GM20000 (cell line): Measurements from ENCODE around the gene CYP19A1.
"Not testable (repeated sequence)": the region's sequence is repeated elsewhere in the genome, so short reads cannot be mapped to it uniquely, and the experiment has no call there.

Experiments
- DNase-seq: peaks from one replicate; pipeline ENCODE4 v3.0.0; 2012; ENCODE audit warnings: low spot score
- CTCF ChIP-seq: IDR thresholded peaks from 2 replicates; pipeline ENCODE4 v1.5.1; 2012; ENCODE audit warnings: mild to moderate bottlenecking, control low read depth; ENCODE audit errors: extremely low read depth, missing control alignments

CYP19A1 gene

GRCh38 chr15:51190424-51191068 lies 147.8 kb downstream of the CYP19A1 start:
- DNase-seq = no peak
- TF ChIP-seq CTCF = no peak

GRCh38 chr15:51189669-51190385 lies 148.6 kb downstream of the CYP19A1 start:
- no peak for TF ChIP-seq CTCF
- no peak for DNase-seq

- DNase-seq = not testable (repeated sequence)
Observed at GRCh38 chr15:51188791-51189190, 149.6 kb downstream of the CYP19A1 start.

- DNase-seq = no peak
- TF ChIP-seq CTCF = no peak
Observed at GRCh38 chr15:51186891-51187290, 151.5 kb downstream of the CYP19A1 start.

- TF ChIP-seq CTCF = no peak
- no peak for DNase-seq
Observed at GRCh38 chr15:51186181-51186705, 152.2 kb downstream of the CYP19A1 start.

GRCh38 chr15:51185213-51186159 lies 152.9 kb downstream of the CYP19A1 start:
- no peak for DNase-seq
- no peak for TF ChIP-seq CTCF

- no peak for DNase-seq
- no peak for TF ChIP-seq CTCF
Observed at GRCh38 chr15:51184627-51185026, 153.8 kb downstream of the CYP19A1 start.
